GM21360 (cell line): Measurements from ENCODE around the gene SLC27A4.
"Not testable (repeated sequence)": the region's sequence is repeated elsewhere in the genome, so short reads cannot be mapped to it uniquely, and the experiment has no call there.

ENCODE experiments used
- ATAC-seq: cut with Tn5 transposase; IDR thresholded peaks from one replicate; pipeline ENCODE4 v1.9.1; 2021; ENCODE audit warnings: mild to moderate bottlenecking, moderate library complexity; ENCODE audit not compliant: unreplicated experiment

SLC27A4 gene

DNA sequence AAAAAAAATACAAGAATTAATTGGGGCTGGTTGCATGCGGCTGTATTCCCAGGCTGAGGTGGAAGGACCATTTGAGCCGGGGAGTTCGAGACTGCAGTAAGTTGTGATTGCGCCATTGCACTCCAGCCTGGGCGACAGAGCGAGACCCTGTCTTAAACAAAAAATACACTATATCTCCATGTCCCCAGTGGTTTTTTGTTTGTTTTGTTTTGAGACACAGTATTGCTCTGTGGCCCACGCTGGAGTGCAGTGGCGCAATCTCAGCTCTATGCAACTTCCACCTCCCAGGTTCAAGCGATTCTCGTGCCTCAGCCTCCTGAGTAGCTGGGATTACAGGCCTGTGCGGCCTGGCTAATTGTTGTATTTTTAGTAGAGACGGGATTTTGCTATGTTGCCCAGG lies 16.5 kb upstream of the SLC27A4 start:
- ATAC-seq: no peak

DNA sequence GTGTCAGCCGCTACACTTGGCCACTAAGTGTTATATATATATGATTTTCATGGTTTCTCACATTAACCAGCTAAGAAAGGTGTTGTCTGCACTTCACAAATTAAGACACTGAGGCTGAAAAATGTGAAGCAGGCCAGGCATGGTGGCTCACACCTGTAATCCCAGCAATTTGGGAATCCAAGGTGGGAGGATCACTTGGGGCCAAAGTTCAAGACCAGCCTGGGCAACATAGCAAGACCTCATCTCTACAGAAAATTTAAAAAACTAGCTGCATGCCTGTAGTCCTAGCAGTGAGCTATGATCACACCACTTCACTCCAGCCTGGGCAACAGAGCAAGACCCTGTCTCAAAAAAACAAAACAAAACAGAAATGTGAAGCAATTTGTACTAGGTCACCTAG lies 15.9 kb upstream of the SLC27A4 start:
- no peak for ATAC-seq

DNA sequence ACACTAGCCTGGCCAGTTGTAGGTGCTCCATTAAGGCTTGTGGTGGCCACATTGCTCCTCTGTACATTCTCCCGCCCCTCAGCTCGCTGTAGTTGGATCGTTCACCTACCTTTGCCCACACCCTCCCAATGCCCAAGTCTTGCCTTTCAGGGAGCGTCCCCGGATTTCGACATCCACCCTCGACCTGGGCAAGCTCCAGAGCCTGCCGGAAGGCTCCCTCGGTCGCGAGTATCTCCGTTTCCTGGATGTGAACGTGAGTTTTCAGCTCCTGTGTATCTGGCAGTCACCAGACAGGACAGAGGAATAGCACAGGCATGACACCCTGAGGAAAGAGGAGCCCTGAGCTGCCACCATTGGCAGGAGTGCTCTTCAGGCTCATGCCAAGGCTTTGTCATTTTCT lies 14.7 kb upstream of the SLC27A4 start:
- ATAC-seq: no peak

- ATAC-seq: no peak
Measured at GRCh38 chr9:128333451-128333869, 6.9 kb upstream of the SLC27A4 start.

- ATAC-seq: no peak
Measured at GRCh38 chr9:128335161-128335560, 5.2 kb upstream of the SLC27A4 start.

DNA sequence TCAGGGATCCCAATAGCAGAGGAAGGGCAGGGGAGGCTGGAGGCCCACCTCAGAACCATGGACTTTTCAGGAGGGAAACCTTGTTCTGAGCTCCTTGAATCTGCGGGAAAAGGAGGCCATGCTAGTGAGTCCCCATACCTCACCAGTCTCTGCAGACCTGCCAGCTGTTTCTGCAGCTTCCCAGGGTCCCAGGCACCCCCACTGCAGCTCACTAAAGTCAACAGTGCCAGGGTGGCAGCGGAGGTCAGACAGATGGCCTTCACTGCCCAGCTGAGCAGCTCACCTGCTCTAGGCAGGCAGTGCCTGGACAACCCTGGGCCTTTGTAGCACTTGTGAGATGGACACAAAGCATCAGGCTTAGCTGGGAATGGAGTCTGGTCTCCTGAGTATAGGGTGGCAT lies 4.4 kb upstream of the SLC27A4 start:
- ATAC-seq: no peak

- no peak for ATAC-seq
Measured at GRCh38 chr9:128337936-128338335, 2.4 kb upstream of the SLC27A4 start.

DNA sequence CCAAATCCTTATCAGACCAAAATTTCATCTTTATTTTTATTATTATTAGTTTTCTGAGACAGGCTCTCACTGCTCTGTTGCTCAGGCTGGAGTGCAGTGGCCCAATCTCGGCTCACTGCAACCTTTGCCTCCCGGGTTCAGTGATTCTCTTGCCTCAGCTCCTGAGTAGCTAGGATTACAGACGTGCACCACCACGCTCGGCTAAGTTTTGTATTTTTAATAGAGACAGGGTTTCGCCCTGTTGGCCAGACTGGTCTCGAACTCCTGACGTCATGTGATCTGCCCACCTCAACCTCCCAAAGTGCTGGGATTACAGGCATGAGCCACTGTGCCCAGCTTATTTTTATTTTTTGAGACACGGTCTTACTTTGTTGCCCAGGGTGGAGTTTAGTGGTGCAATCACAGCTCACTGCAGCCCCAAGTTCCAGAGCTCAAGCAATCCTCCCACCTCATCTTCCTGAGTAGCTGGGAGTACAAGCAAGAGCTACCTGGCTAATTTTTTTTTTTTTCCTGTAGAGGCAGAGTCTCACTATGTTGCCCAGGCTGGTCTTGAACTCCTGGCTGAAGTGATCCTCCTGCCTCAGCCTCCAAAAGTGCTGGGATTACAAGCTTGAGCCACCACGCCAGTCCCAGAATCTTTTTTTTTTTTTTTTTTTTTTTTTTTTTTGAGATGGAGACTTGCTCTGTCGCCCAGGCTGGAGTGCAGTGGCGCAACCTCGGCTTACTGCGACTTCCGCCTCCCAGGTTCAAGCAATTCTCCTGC lies 1.3 kb upstream of the SLC27A4 start:
- not testable (repeated sequence) for ATAC-seq

DNA sequence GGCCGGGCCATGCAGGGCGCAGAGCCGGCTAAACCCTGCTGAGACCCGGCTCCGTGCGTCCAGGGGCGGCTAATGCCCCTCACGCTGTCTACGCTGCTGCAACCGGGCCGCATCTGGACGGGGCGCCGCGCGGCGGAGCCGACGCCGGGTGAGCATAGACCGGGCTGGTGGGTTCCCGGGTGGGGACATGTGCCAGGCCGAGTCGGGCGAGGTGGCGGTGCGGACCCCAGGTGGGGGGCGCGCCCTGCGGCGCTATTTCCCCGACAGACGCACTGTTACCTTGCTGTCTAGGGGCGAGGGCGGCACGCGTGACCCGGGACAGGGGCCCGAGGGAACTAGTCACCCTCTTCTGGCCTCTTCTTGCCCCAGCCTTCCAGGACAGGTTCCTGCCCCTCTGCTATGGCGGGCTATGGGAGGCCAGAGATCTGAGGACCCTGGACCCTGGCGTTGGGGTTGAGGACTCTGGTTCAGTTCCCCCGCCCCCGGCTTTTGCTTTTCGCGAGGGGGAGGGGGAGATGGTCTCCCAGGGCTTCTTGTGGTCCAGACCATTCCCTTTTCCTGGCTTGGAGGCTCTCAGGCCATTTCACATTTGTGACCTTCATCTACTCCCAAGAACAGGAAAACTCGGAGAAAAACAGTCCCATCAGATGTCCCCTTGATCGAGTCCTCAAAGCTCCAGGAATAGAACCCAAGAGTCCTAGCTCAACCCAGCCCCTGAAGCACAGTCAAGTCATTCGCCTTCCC lies 536 bp downstream of the SLC27A4 start:
- no peak for ATAC-seq

- ATAC-seq: no peak
Measured at GRCh38 chr9:128341435-128341849, 1.1 kb downstream of the SLC27A4 start.

- no peak for ATAC-seq
Measured at GRCh38 chr9:128342971-128343680, 2.8 kb downstream of the SLC27A4 start.

- no peak for ATAC-seq
Measured at GRCh38 chr9:128343855-128344254, 3.5 kb downstream of the SLC27A4 start.

DNA sequence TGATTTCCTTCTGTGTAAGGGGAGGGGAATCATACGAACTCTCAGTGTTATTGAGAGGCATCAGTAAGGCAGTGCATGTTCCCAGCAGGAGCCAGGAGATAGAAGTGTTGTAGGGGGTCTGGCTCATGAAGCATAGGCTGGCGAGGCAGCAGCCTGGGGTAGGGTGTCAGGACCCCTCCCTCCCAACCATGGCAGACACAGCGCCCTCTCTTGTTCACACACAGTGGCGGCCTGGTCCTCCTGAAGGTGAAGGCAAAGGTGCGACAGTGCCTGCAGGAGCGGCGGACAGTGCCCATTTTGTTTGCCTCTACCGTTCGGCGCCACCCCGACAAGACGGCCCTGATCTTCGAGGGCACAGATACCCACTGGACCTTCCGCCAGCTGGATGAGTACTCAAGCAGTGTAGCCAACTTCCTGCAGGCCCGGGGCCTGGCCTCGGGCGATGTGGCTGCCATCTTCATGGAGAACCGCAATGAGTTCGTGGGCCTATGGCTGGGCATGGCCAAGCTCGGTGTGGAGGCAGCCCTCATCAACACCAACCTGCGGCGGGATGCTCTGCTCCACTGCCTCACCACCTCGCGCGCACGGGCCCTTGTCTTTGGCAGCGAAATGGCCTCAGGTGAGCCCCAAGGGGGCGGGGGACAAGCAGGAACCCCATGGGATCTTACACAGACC lies 4.7 kb downstream of the SLC27A4 start:
- ATAC-seq: no peak

GRCh38 chr9:128349125-128349524 lies 8.8 kb downstream of the SLC27A4 start:
- no peak for ATAC-seq

DNA sequence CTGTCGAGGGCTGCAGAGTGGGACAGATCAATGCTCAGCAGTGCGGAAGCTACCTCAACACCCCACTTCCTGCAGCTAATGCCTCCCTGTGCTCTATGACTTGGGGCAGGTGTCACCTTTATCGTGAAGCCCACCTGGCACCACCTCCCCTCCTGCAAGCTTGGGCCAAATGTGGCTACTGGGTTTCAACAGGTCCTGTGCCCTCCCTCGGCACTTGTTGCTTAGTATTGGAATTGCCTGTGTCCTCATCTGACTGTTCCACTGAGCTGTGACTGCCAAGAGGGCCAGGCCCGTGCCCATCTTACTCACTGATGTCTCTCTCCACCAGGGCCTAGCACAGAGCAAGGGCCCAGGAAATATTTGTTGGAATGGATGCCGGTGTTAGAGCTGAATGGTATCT lies 9.4 kb downstream of the SLC27A4 start:
- ATAC-seq: no peak

DNA sequence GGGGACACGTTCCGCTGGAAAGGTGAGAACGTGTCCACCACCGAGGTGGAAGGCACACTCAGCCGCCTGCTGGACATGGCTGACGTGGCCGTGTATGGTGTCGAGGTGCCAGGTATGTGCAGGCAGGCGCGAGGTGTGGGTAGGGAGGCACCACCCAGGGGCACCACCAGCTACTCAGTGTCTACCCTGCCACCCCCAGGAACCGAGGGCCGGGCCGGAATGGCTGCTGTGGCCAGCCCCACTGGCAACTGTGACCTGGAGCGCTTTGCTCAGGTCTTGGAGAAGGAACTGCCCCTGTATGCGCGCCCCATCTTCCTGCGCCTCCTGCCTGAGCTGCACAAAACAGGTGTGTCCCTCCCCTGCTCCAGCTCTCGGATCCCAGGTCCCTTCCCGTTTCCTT lies 15.1 kb downstream of the SLC27A4 start:
- no peak for ATAC-seq

- ATAC-seq: no peak
Measured at GRCh38 chr9:128358090-128358489, 17.8 kb downstream of the SLC27A4 start.

DNA sequence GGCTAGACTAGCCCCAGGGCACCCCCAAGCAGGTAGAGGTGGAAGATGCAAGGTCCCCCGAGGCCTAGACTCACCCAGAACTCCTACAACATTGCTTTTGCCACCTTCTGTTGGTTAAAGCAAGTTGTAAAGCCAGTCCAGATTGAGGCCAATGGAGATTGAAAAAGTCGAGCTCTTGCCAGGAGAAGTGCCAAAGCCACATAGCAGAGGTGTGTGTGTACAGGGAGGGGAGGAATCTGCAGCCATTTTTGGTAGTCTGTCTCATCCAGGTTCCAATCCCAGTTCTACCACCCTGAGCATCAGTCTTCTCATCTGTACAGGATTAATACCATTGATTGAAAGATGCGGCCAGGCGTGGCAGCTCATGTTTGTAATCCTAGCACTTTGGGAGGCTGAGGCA lies 18.5 kb downstream of the SLC27A4 start:
- ATAC-seq: no peak

DNA sequence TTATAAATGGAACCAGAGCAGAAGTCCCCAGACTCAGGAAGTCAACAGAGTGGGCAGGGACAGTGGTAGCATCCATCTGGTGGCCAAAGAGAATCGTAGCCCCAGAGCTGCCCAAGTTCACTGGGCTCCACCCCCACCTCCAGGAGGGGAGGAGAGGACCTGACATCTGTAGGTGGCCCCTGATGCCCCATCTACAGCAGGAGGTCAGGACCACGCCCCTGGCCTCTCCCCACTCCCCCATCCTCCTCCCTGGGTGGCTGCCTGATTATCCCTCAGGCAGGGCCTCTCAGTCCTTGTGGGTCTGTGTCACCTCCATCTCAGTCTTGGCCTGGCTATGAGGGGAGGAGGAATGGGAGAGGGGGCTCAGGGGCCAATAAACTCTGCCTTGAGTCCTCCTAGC lies 20.5 kb downstream of the SLC27A4 start:
- ATAC-seq: no peak

- ATAC-seq: no peak
Measured at GRCh38 chr9:128361296-128361985, 21.1 kb downstream of the SLC27A4 start.
